Pancreas (tissue), 10 donors: Measurements from ENCODE around the gene PHLDA3. TPM values are rescaled to one million over a fixed set of nuclear protein-coding genes. Genes with fewer than 3 reads are reported as not detected.
A peak's percentile ranks its signal among the peaks of the same experiment; 100 is the strongest.

Experiments
- ATAC-seq, 4 donors: fragments of 200-7000 bp; cut with Tn5 transposase; one replicate each; pipeline versions ENCODE4 v1.8.0 to v1.9.1; 2020; ENCODE audit warnings: mild to moderate bottlenecking in 4 of 4, moderate library complexity in 4 of 4
- DNase-seq, 6 donors: peaks; one replicate each; pipeline ENCODE4 v3.0.0-alpha.2; 2020
- FAIRE-seq: peaks from 2 replicates; lab custom pipeline; 2012; peaks lifted over from hg19 to GRCh38; lab: Jason Lieb, UNC
- H3K27ac ChIP-seq, 4 donors: fragments of 200-600 bp; sonication (generic); 1 replicate in 3 of 4; 2 replicates in 1 of 4; pipeline versions ENCODE4 v1.5.0 to v1.8.0; 2020
- H3K27me3 ChIP-seq, 4 donors: fragments of 200-600 bp; one replicate each; pipeline ENCODE4 v1.8.0; 2021
- H3K36me3 ChIP-seq, 3 donors: fragments of 200-600 bp; sonication (generic) in 1 of 3; one replicate each; pipeline versions ENCODE4 v1.5.0 to v1.8.0; 2020 to 2021
- H3K4me1 ChIP-seq, 3 donors: fragments of 200-600 bp; one replicate each; pipeline ENCODE4 v1.8.0; 2021
- H3K4me3 ChIP-seq, 4 donors: fragments of 200-600 bp; sonication (generic) in 2 of 4; one replicate each; pipeline versions ENCODE4 v1.5.0 to v1.8.0; 2020 to 2021
- H3K9me3 ChIP-seq, 4 donors: fragments of 200-600 bp; one replicate each; pipeline ENCODE4 v1.8.0; 2021
- WGBS, 2 donors: extraction: QIAGEN DNeasy Blood & Tissue Kit; methylation state at CpG; one replicate each; pipeline ENCODE4 v1.1.7; 2013; 5-methylcytosine and 5-hydroxymethylcytosine counted together
- intact Hi-C, 3 donors: fragments of 100-400 bp; cut with DNase I; formaldehyde crosslinking; loops; one replicate each; pipeline versions ENCODE4 v1.11.1 to v1.14.2; 2022
- polyA plus RNA-seq, 2 donors: library from polyadenylated mRNA; stranded (reverse); fragments of 200-250 nt; gene quantifications; one replicate each; pipeline ENCODE4 v1.2.3, GENCODE V29; 2013
- total RNA-seq, 6 donors: library from RNA; stranded (reverse); fragmentation: NEBNext Ultra II Directional in 4 of 6; extraction: Animal tissue kit (Norgen Biotek cat#: 25700) in 4 of 6; gene quantifications; one replicate each; pipeline versions ENCODE4 v1.2.1 to v1.2.4, GENCODE V29; 2021 to 2023
- TF ChIP-seq, protein P1 (sequence below), 4 donors: fragments of 200-600 bp; sonication (generic) in 3 of 4; IDR thresholded peaks; one replicate each; pipeline versions ENCODE4 v1.5.0 to v1.8.0; 2021; ENCODE audit warnings: antibody characterized with exemption in 4 of 4
- donor health status: healthy with polysubstance abuse.
- donor health status: DM: no; HTN: no; CAD: no; lungs with moderate emphysema.
- donor health status: DM: no; HTN: no; CAD: no.
- donor health status: control.
- donor health status: control.
- donor health status: Bipolar disorder and iron deficiency.
- donor health status: DM: yes; HTN: yes; CAD: no.
- donor health status: DM: no; HTN: no; CAD: no.
- donor health status: DM: no; HTN: no; CAD: no.
- donor health status: DM: yes; HTN: yes; CAD: no.

Gene PHLDA3
- total and polyA plus RNA-seq, 8 donors: 8.6 to 24.4 (median 12.8) TPM

DNA sequence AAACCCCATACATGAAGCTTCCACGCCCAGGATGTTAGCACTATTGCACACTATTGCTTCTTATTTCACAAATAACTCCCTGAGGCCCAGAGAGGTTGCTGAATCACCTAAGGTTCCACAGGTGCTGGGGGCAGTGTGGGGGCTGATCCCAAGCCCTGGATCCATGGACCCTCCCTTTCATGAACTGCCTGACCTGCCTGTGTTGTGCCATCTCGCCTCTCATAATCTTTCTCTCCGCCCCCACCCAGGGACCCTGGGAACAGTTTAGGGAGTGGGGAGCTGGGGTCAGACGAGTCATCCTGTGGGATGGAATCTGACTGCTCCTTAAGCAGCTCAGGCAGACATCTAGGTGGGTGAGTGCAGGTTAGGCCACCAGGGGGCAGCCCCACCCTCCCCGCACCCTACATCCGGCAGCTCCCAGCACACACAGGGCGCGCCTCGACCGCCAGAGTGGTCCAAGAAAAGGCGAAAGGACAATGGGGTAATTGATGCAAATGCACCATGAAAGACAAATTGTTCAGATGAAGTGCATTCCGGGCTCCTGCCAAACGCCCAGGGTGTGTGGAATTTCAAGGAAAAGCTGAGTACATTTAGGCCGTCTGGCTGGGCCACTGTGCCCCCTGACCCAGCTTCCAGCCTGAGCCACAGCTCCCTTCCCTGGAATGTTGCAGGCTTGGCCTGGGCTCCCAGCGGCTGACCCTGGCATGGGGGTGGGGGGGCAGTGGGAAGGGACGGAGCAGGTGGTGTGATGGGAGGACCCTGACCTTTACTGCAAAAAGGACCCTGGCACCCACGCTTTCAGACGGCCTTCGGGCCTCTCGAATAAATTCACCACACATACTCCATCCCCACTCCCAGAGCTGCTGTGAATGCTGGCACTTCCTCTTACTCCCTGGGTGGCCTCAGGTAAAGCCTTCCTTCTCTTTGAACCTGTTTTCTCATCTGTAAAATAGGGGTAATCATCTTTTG is 20.8 kb downstream of the PHLDA3 start:
- peak; percentile 55 to 88 (median 80) for DNase-seq
- FAIRE-seq: no peak

DNA sequence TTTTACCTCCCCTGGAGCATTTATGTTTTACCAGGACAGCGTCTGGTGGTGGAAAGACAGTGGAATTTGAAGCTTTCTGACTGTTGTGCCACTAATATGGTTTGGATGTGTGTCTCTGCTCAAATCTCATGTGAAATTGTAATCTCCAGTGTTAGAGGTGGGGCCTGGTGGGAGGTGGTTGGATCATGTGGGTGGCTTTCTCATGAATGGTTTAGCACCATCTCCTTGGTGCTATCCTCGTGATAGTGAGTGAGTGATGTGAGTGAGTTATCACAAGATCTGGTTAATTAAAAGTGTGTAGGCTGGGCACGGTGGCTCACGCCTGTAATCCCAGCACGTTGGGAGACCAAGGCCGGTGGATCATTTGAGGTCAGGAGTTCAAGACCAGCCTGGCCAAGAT is 23.7 kb downstream of the PHLDA3 start:
- intact Hi-C loops: no loop called here
- H3K4me3 ChIP-seq: no peak overlapping the region
- no peaks in the 10 kb centered on the region for H3K27me3 ChIP-seq
- 88 to 89% methylated on average over 6 of the region's 6 CpGs for WGBS, 2 donors
- DNase-seq (no peak), ATAC-seq (no peak), FAIRE-seq (no peak)
- no peaks in the 10 kb centered on the region for H3K36me3 ChIP-seq
- H3K4me1 ChIP-seq: no peaks in the 10 kb centered on the region
- TF ChIP-seq, protein P1, sequence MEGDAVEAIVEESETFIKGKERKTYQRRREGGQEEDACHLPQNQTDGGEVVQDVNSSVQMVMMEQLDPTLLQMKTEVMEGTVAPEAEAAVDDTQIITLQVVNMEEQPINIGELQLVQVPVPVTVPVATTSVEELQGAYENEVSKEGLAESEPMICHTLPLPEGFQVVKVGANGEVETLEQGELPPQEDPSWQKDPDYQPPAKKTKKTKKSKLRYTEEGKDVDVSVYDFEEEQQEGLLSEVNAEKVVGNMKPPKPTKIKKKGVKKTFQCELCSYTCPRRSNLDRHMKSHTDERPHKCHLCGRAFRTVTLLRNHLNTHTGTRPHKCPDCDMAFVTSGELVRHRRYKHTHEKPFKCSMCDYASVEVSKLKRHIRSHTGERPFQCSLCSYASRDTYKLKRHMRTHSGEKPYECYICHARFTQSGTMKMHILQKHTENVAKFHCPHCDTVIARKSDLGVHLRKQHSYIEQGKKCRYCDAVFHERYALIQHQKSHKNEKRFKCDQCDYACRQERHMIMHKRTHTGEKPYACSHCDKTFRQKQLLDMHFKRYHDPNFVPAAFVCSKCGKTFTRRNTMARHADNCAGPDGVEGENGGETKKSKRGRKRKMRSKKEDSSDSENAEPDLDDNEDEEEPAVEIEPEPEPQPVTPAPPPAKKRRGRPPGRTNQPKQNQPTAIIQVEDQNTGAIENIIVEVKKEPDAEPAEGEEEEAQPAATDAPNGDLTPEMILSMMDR (IDR thresholded peaks at IDR 0.05): no peak
- H3K9me3 ChIP-seq: no peaks in the 10 kb centered on the region
- H3K27ac ChIP-seq: no peak overlapping the region

More for the DNA sequence above, 20.8 kb downstream of the PHLDA3 start:
- intact Hi-C loops: no loop called here
- H3K4me3 ChIP-seq: no peak overlapping the region
- peak overlapping the region; percentile 46 to 67 (median 57) for H3K27ac ChIP-seq
- ATAC-seq: peak; percentile 94 to 96 (median 95)
- H3K27me3 ChIP-seq: no peaks in the 10 kb centered on the region
- no peaks in the 10 kb centered on the region for H3K36me3 ChIP-seq
- no peaks in the 10 kb centered on the region for H3K9me3 ChIP-seq
- WGBS, 2 donors: 16 to 23% methylated on average over 20 of the region's 20 CpGs
- H3K4me1 ChIP-seq: no peaks in the 10 kb centered on the region
- TF ChIP-seq, protein P1 (IDR thresholded peaks at IDR 0.05): peak; percentile 62 to 87 (median 78)

DNA sequence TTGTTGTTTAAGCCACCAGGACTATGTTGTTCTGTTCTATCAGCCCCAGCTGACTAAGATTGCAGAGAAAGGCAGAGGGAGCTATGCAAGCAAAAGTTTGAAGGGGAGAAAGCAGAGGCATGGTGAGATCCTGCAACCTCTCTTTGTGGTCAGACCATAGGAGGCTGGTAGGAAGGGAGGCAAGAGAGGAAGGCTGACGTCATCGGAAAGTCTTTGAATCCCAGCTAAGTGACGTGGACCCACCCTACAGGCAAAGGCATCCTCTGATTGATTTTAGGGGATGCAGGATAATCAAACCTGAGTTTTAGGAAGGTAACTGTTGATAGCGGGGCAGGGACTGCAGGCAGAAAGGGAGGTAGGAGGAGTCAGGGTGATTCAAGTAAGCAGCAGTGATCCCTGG is 24.2 kb downstream of the PHLDA3 start:
- TF ChIP-seq, protein P1 (IDR thresholded peaks at IDR 0.05): no peak
- 84 to 85% methylated on average over 4 of the region's 4 CpGs for WGBS, 2 donors
- H3K36me3 ChIP-seq: no peaks in the 10 kb centered on the region
- ATAC-seq: no peak
- no peak overlapping the region for H3K4me3 ChIP-seq
- FAIRE-seq: no peak
- no peaks in the 10 kb centered on the region for H3K4me1 ChIP-seq
- DNase-seq: no peak
- H3K27ac ChIP-seq: no peak overlapping the region
- intact Hi-C loops: no loop called here
- no peaks in the 10 kb centered on the region for H3K27me3 ChIP-seq
- no peaks in the 10 kb centered on the region for H3K9me3 ChIP-seq

DNA sequence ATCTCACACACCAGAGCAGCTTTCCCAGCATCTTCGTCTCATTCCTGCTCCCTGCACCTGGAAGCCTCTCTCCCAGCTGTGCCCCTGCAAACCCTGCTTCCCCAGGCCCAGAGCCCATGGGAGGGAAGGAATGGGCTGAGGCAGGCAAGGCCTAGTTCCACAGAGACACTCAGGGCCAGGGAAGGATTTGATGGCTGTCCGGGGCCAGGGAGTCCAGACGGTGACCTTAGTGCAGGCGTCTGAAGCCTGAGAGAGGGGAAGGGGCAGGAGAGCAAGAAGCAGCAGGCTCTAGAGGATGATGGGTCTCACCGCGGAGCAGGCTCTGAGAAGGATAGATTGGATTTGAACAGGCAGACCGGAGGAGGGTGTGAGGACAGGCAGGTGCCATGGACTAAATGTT is 25.2 kb downstream of the PHLDA3 start:
- Histone ChIP-seq H3K4me3 (no peak overlapping the region), H3K27ac (no peak overlapping the region), H3K27me3 (no peaks in the 10 kb centered on the region), H3K36me3 (no peaks in the 10 kb centered on the region), H3K9me3 (no peaks in the 10 kb centered on the region), H3K4me1 (no peaks in the 10 kb centered on the region)
- TF ChIP-seq, protein P1 (IDR thresholded peaks at IDR 0.05): no peak
- FAIRE-seq (no peak), DNase-seq (no peak), ATAC-seq (no peak)
- intact Hi-C loops: no loop called here
- WGBS, 2 donors: 87 to 88% methylated on average over 7 of the region's 7 CpGs

DNA sequence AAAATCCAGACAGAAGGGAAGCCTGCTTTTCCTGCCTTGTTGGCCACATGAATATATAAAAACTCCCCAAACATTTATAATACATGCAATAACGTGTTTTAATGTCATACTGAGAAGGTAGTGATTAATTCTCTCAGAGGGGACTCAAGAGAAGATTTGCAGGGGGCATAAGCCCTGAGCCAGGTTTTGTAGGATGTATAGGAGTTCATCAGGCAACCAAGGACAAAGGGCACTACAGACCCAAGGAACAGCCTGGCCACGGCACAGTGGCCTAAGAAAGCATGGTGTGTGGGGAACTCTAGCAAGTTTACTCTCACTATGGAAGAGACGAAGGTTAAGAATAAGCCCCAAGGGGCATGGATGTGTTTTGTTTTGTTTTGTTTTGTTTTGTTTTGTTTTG is 32.0 kb downstream of the PHLDA3 start:
- Histone ChIP-seq H3K27me3 (no peaks in the 10 kb centered on the region), H3K36me3 (no peaks in the 10 kb centered on the region), H3K4me3 (no peak overlapping the region), H3K4me1 (peaks cover 0 to 6% (median 0%) of the 10 kb centered on the region in 3 donors), H3K9me3 (no peaks in the 10 kb centered on the region), H3K27ac (no peak overlapping the region)
- WGBS, 2 donors: 59 to 68% methylated on average over 3 of the region's 3 CpGs
- FAIRE-seq: no peak
- intact Hi-C loops: no loop called here
- TF ChIP-seq, protein P1 (IDR thresholded peaks at IDR 0.05): no peak
- DNase-seq: no peak
- no peak for ATAC-seq
